GM12873 (cell line): ENCODE results near the gene NPDC1.

Experiments used
- CTCF ChIP-seq: IDR thresholded peaks from 2 replicates; pipeline ENCODE4 v1.5.1; 2012; ENCODE audit warnings: low read depth, mild to moderate bottlenecking, moderate library complexity, low read length, control low read depth; ENCODE audit not compliant: insufficient read depth; ENCODE audit errors: missing control alignments

The NPDC1 gene

GRCh38 chr9:137039611-137040366, 6.2 kb downstream of the NPDC1 start:
- no peak for TF ChIP-seq CTCF

GRCh38 chr9:137038916-137039315, 7.1 kb downstream of the NPDC1 start:
- no peak for TF ChIP-seq CTCF

- no peak for TF ChIP-seq CTCF
These were observed 8.5 kb downstream of the NPDC1 start for GRCh38 chr9:137037483-137037882.

- no peak for TF ChIP-seq CTCF
These were observed 8.9 kb downstream of the NPDC1 start for GRCh38 chr9:137037035-137037434.

DNA sequence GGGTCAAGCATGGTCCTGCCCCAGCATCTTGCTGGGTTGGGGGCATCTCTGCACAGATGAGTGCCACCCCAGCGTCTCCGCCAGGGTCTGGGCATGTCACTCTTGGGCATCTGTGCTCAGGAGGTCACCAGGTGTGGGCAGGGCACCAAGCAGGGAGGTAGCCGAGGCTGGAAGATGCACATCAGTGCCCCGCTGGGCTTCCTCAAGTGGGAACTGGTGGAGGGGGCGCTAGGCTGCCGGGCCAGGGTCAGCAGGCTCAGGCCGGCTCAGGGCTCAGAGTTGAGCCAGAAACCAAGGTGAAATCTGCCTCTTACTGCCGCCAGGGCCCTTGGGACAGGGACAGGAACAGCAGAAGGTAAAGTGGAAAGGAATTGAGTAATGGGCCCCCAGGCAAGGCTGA, 10.0 kb downstream of the NPDC1 start:
- TF ChIP-seq CTCF, result no peak

- TF ChIP-seq CTCF, result no peak
These were observed 10.5 kb downstream of the NPDC1 start for GRCh38 chr9:137035507-137035834.

DNA sequence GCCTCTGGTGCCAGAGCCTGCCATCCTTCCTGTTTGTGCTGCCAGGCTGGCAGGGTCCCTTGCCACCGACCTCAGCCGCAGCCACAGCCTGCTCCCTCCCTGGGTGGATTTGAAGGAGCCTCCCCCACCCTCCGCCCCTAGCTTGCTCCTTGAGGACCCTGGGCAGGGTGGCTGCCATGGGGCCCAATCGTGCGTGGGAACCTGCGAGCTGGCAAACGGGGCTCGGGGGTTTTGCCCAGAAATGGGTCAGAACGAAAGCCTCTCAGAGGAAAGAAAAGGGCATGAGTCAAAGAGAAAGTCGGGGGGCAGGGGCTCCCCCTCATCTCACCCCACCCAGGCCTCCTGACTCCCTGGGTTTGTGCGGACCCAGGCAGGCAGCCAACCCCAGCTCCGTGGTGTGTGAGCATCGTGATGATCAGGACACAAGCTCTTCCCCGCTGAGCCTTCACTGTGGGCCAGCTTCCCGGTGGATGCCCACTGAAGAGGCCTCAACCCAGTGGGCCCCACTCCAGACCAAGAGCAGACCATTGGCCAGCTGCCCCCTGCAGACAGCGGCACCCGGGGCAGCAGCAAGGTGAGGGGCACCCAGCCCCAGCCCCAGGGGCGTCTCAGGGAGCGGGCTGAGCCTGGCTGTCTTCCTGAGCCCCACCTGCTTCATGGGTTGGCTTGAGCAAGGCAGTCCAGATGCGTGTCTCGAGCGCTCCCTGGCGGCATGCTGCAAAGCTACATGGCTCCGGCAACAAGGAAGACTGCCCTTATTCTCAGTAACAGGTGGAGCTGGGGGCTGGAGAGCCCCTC, 11.1 kb downstream of the NPDC1 start:
- TF ChIP-seq CTCF, result peak; percentile 97
